ENCODE results near the gene UBTD1.

The UBTD1 gene

DNA sequence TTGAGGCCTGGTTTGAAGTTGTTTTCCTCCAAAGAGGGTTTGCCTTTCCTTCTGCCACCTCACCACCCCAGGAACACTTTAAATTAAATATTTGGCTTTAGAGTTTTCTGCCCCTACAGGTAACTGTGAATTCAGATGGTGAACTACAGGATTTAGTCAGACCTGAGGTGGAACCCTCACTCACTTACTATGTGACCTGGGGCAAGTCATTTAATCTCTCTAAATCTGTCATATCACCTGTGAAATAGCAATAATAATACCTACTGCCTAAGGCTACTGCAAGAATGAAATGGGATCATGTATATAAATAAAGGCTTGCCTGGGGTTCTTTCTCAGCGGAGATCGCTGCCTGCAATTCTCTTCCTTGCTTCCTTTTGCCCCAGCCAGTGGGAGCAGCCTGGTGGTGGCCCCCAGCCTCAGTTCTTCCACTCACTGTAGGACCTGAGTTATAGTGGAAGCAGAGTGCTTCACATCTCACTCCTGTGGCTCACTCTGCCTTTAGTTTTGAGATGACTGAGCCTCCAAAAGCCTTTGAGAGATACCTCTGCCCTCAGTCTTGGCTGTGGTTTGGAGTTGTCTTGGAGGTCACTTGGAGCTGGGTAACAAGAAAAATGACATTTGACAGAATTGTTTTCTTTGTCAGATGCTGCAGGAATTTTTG is 67.7 kb downstream of the UBTD1 start:
- no peak overlapping the region for H3K4me3 ChIP-seq (ENCODE audit: low read length)
- TF ChIP-seq, protein P1, sequence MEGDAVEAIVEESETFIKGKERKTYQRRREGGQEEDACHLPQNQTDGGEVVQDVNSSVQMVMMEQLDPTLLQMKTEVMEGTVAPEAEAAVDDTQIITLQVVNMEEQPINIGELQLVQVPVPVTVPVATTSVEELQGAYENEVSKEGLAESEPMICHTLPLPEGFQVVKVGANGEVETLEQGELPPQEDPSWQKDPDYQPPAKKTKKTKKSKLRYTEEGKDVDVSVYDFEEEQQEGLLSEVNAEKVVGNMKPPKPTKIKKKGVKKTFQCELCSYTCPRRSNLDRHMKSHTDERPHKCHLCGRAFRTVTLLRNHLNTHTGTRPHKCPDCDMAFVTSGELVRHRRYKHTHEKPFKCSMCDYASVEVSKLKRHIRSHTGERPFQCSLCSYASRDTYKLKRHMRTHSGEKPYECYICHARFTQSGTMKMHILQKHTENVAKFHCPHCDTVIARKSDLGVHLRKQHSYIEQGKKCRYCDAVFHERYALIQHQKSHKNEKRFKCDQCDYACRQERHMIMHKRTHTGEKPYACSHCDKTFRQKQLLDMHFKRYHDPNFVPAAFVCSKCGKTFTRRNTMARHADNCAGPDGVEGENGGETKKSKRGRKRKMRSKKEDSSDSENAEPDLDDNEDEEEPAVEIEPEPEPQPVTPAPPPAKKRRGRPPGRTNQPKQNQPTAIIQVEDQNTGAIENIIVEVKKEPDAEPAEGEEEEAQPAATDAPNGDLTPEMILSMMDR (IDR thresholded peaks at IDR 0.05; ENCODE audit: insufficient read depth, low read depth, low read length, missing control alignments): no peak
- DNase-seq (ENCODE audit: low read depth): peak; percentile 22

GRCh38 chr10:97567891-97568290 is 69.2 kb downstream of the UBTD1 start:
- DNase-seq (ENCODE audit: low read depth): no peak
- TF ChIP-seq, protein P1 (IDR thresholded peaks at IDR 0.05; ENCODE audit: insufficient read depth, low read depth, low read length, missing control alignments): no peak
- H3K4me3 ChIP-seq (ENCODE audit: low read length): no peak overlapping the region

- TF ChIP-seq, protein P1 (IDR thresholded peaks at IDR 0.05; ENCODE audit: insufficient read depth, low read depth, low read length, missing control alignments): no peak
- no peak for DNase-seq (ENCODE audit: low read depth)
- H3K4me3 ChIP-seq (ENCODE audit: low read length): no peak overlapping the region
These were observed 71.5 kb downstream of the UBTD1 start for GRCh38 chr10:97570146-97570788.

DNA sequence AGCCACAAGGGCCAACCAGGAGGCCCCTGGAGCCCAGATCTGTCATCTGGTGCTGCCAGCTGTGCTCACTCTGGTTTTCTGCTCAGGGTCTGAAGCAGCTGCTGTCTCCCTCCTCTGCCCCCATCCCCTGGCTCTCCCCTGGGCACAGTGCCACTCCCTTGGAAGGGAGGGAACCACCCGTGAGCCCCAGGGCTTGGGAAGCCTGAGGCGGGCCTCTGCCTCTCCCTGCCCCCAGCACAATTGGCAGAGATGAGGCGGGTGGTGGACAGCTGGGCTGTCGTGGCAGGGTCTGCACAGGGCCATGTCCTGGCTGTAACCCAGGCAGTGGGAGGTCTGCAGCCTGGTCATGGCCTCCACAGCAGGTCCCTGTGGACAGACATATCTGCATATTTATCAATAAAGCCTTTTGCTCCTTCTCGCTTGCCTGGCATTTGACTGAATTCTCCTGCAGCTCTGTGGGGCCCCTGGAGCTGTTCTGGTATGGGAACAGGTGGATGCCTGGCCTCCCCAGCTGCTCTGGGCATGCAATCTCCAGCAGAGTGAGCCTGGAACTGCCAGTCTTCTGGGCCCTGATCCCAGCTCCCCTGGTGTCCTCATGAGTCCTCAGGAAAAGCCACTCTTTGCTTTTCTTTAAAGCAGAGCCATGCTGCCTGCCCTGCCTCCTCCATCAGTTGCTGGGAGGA is 72.2 kb downstream of the UBTD1 start:
- no peak overlapping the region for H3K4me3 ChIP-seq (ENCODE audit: low read length)
- DNase-seq (ENCODE audit: low read depth): no peak
- TF ChIP-seq, protein P1 (IDR thresholded peaks at IDR 0.05; ENCODE audit: insufficient read depth, low read depth, low read length, missing control alignments): no peak

DNA sequence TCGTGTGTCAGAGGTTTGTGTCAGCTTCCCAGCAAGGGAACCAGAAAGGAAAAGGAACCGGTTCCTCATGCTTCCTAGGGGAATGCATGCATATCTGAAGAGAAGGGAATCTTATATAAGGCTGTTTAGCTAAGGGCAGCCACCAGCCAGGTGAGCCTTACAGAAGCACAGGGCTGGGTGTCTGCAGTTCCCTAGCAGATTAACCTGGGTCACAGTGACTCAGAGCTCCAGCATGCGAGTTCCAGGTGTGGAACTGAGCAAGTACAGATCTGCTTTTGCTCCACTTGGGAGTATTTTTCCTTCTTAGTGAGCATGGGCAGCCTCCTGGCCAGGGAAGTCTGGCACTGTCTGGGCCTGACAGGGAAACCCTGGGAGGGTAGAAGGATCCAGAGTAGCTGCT is 72.9 kb downstream of the UBTD1 start:
- DNase-seq (ENCODE audit: low read depth): peak; percentile 99
- no peak overlapping the region for H3K4me3 ChIP-seq (ENCODE audit: low read length)
- TF ChIP-seq, protein P1 (IDR thresholded peaks at IDR 0.05; ENCODE audit: insufficient read depth, low read depth, low read length, missing control alignments): no peak

GRCh38 chr10:97572214-97572989 is 73.7 kb downstream of the UBTD1 start, which contains the start of gene ANKRD2:
Gene ANKRD2 (plus strand): TSS chr10:97572779. CDS start chr10:97572789, 10 bp downstream.
- peak; percentile 86 for DNase-seq (ENCODE audit: low read depth)
- TF ChIP-seq, protein P1 (IDR thresholded peaks at IDR 0.05; ENCODE audit: insufficient read depth, low read depth, low read length, missing control alignments): peak; percentile 92
- no peak within 1 kb of the TSS for H3K4me3 ChIP-seq (ENCODE audit: low read length)
